Neural cell (in vitro differentiated cells): ENCODE measurements around the gene ZNF429. TPM values are rescaled to one million over a fixed set of nuclear protein-coding genes. Genes with fewer than 3 reads are reported as not detected.

ENCODE experiments used
- H2AFZ ChIP-seq: fragments of 200-600, 300-800 bp; sonication (generic), shearing (Covaris generic); 2 replicates; pipeline ENCODE4 v1.6.0; 2014; ENCODE audit warnings: low read depth, mild to moderate bottlenecking, antibody characterized with exemption, low read length, moderate library complexity
- H3F3A ChIP-seq: fragments of 200-600 bp; shearing (Covaris generic); 2 replicates; pipeline ENCODE4 v1.6.1; 2016; ENCODE audit warnings: mild to moderate bottlenecking, moderate library complexity, mixed read lengths, antibody characterized with exemption, low read length; ENCODE audit not compliant: insufficient read depth, poor library complexity, severe bottlenecking
- H3K27ac ChIP-seq: fragments of 200-600, 300-800 bp; sonication (generic), shearing (Covaris generic); 2 replicates; pipeline ENCODE4 v1.5.1; 2014; ENCODE audit warnings: mild to moderate bottlenecking, low read length, moderate library complexity
- H3K27me3 ChIP-seq: fragments of 300-800, 200-600 bp; sonication (generic), shearing (Covaris generic); 2 replicates; pipeline ENCODE4 v1.6.0; 2014; ENCODE audit warnings: mild to moderate bottlenecking, low read depth, low read length, moderate library complexity; ENCODE audit not compliant: insufficient read depth
- H3K36me3 ChIP-seq: fragments of 300-800, 200-600 bp; sonication (generic), shearing (Covaris generic); 2 replicates; pipeline ENCODE4 v1.5.1; 2014; ENCODE audit warnings: mild to moderate bottlenecking, antibody characterized with exemption, low read length, moderate library complexity; ENCODE audit not compliant: insufficient read depth
- H3K4me2 ChIP-seq: fragments of 300-800, 200-600 bp; sonication (generic), shearing (Covaris generic); 2 replicates; pipeline ENCODE4 v1.6.0; 2014; ENCODE audit warnings: mild to moderate bottlenecking, low read length
- H3K4me3 ChIP-seq: fragments of 300-800, 200-600 bp; sonication (generic), shearing (Covaris generic); 2 replicates; pipeline ENCODE4 v1.5.1; 2014; ENCODE audit warnings: mild to moderate bottlenecking, low read length, moderate library complexity
- H3K79me2 ChIP-seq: fragments of 200-600 bp; shearing (Covaris generic); replicated peaks from 2 replicates; pipeline ENCODE4 v1.6.0; 2014; ENCODE audit warnings: mild to moderate bottlenecking, low read length, moderate library complexity; ENCODE audit not compliant: insufficient read depth
- H3K9ac ChIP-seq: fragments of 300-800, 200-600 bp; sonication (generic), shearing (Covaris generic); 2 replicates; pipeline ENCODE4 v1.6.1; 2016; ENCODE audit warnings: mild to moderate bottlenecking, low read length, mixed read lengths
- H3K9me2 ChIP-seq: fragments of 200-600 bp; shearing (Covaris generic); 2 replicates; pipeline ENCODE4 v1.6.1; 2016; ENCODE audit warnings: mild to moderate bottlenecking, low read length, mixed read lengths; ENCODE audit not compliant: insufficient read depth
- H3K9me3 ChIP-seq: fragments of 200-600, 300-800 bp; sonication (generic), shearing (Covaris generic); 2 replicates; pipeline ENCODE4 v1.6.1; 2016; ENCODE audit warnings: mild to moderate bottlenecking, mixed run types, low read length, moderate library complexity, mixed read lengths
- H4K20me1 ChIP-seq: fragments of 200-600 bp; shearing (Covaris generic); 2 replicates; pipeline ENCODE4 v1.6.1; 2016; ENCODE audit warnings: mild to moderate bottlenecking, mixed run types; ENCODE audit not compliant: insufficient read depth
- EP300 ChIP-seq: fragments of 450-650 bp; conservative IDR thresholded peaks from 2 replicates; pipeline ENCODE4 v1.6.1; 2014; ENCODE audit warnings: antibody characterized with exemption, mild to moderate bottlenecking, moderate library complexity; ENCODE audit not compliant: poor library complexity, severe bottlenecking
- EZH2 ChIP-seq: fragments of 200-600, 300-800 bp; shearing (Covaris generic), sonication (generic); IDR thresholded peaks from 2 replicates; pipeline ENCODE4 v1.6.1; 2014; ENCODE audit warnings: antibody characterized with exemption, low read length, borderline replicate concordance, mild to moderate bottlenecking; ENCODE audit not compliant: insufficient read depth, poor library complexity, severe bottlenecking
- MXI1 ChIP-seq: fragments of 450-650 bp; conservative IDR thresholded peaks from 2 replicates; pipeline ENCODE4 v1.6.1; 2014; ENCODE audit warnings: antibody characterized with exemption, mild to moderate bottlenecking; ENCODE audit not compliant: poor library complexity, severe bottlenecking
- POLR2AphosphoS5 ChIP-seq: IDR thresholded peaks from 2 replicates; pipeline ENCODE4 v1.6.1; 2012
- RAD21 ChIP-seq: fragments of 450-650 bp; conservative IDR thresholded peaks from 2 replicates; pipeline ENCODE4 v1.6.1; 2014; ENCODE audit warnings: antibody characterized with exemption, mild to moderate bottlenecking, moderate library complexity
- SMC3 ChIP-seq: fragments of 450-650 bp; conservative IDR thresholded peaks from 2 replicates; pipeline ENCODE4 v1.6.1; 2014; ENCODE audit warnings: antibody characterized with exemption, mild to moderate bottlenecking, moderate library complexity; ENCODE audit not compliant: poor library complexity
- TAF1 ChIP-seq: IDR thresholded peaks from 2 replicates; pipeline ENCODE4 v1.6.1; 2012; ENCODE audit warnings: low read depth
- polyA plus RNA-seq: library from polyadenylated mRNA; depleted of rRNA; stranded (reverse); fragments of >200 nt; gene quantifications from 2 replicates; pipeline ENCODE4 v1.2.3, GENCODE V29; 2014
- TF ChIP-seq, protein P1 (sequence below): fragments of 450-650 bp; IDR thresholded peaks from 2 replicates; pipeline ENCODE4 v1.5.1; 2014; ENCODE audit warnings: antibody characterized with exemption, mild to moderate bottlenecking, moderate library complexity; ENCODE audit not compliant: poor library complexity, severe bottlenecking
- TF ChIP-seq, protein P2 (sequence below): IDR thresholded peaks from 2 replicates; pipeline ENCODE4 v1.6.1; 2012; ENCODE audit warnings: borderline replicate concordance

Gene ZNF429
- polyA plus RNA-seq, 1 donor from 2014 or later: 54.1 TPM

DNA sequence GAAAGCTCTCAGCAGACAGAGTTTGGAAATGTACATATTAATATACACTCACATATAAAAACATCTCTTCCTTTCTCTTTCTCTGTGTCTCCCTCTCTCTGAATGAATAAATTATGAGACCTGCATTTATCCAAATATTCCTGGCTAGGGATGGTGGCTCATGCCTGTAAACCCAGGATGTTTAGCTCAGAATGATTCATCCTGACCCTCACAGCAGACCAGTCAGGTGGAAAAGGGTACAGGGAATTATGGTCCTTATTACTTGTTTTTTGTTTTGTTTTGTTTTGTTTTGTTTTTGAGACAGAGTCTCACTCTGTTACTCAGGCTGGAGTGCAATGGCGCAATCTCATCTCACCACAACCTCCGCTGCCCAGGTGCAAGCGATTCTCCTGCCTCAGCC, 71.1 kb downstream of the ZNF429 start:
- H3K27ac ChIP-seq: no peak overlapping the region
- H3K4me2 ChIP-seq: no peak overlapping the region
- no peaks in the 10 kb centered on the region for H3F3A ChIP-seq
- no peaks in the 10 kb centered on the region for H3K36me3 ChIP-seq
- no peaks in the 10 kb centered on the region for H4K20me1 ChIP-seq
- no peaks in the 10 kb centered on the region for H3K9me2 ChIP-seq
- no peak overlapping the region for H3K9ac ChIP-seq
- H3K9me3 ChIP-seq: no peaks in the 10 kb centered on the region
- H3K4me3 ChIP-seq: no peak overlapping the region
- no peak for TF ChIP-seq RAD21
- TF ChIP-seq EZH2: no peak
- TF ChIP-seq, protein P1, sequence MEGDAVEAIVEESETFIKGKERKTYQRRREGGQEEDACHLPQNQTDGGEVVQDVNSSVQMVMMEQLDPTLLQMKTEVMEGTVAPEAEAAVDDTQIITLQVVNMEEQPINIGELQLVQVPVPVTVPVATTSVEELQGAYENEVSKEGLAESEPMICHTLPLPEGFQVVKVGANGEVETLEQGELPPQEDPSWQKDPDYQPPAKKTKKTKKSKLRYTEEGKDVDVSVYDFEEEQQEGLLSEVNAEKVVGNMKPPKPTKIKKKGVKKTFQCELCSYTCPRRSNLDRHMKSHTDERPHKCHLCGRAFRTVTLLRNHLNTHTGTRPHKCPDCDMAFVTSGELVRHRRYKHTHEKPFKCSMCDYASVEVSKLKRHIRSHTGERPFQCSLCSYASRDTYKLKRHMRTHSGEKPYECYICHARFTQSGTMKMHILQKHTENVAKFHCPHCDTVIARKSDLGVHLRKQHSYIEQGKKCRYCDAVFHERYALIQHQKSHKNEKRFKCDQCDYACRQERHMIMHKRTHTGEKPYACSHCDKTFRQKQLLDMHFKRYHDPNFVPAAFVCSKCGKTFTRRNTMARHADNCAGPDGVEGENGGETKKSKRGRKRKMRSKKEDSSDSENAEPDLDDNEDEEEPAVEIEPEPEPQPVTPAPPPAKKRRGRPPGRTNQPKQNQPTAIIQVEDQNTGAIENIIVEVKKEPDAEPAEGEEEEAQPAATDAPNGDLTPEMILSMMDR: no peak
- TF ChIP-seq SMC3: no peak
- no peak for TF ChIP-seq TAF1
- TF ChIP-seq, protein P2, sequence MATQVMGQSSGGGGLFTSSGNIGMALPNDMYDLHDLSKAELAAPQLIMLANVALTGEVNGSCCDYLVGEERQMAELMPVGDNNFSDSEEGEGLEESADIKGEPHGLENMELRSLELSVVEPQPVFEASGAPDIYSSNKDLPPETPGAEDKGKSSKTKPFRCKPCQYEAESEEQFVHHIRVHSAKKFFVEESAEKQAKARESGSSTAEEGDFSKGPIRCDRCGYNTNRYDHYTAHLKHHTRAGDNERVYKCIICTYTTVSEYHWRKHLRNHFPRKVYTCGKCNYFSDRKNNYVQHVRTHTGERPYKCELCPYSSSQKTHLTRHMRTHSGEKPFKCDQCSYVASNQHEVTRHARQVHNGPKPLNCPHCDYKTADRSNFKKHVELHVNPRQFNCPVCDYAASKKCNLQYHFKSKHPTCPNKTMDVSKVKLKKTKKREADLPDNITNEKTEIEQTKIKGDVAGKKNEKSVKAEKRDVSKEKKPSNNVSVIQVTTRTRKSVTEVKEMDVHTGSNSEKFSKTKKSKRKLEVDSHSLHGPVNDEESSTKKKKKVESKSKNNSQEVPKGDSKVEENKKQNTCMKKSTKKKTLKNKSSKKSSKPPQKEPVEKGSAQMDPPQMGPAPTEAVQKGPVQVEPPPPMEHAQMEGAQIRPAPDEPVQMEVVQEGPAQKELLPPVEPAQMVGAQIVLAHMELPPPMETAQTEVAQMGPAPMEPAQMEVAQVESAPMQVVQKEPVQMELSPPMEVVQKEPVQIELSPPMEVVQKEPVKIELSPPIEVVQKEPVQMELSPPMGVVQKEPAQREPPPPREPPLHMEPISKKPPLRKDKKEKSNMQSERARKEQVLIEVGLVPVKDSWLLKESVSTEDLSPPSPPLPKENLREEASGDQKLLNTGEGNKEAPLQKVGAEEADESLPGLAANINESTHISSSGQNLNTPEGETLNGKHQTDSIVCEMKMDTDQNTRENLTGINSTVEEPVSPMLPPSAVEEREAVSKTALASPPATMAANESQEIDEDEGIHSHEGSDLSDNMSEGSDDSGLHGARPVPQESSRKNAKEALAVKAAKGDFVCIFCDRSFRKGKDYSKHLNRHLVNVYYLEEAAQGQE: no peak
- TF ChIP-seq MXI1: no peak
- no peaks in the 10 kb centered on the region for H3K79me2 ChIP-seq
- H2AFZ ChIP-seq: no peak overlapping the region
- no peaks in the 10 kb centered on the region for H3K27me3 ChIP-seq

DNA sequence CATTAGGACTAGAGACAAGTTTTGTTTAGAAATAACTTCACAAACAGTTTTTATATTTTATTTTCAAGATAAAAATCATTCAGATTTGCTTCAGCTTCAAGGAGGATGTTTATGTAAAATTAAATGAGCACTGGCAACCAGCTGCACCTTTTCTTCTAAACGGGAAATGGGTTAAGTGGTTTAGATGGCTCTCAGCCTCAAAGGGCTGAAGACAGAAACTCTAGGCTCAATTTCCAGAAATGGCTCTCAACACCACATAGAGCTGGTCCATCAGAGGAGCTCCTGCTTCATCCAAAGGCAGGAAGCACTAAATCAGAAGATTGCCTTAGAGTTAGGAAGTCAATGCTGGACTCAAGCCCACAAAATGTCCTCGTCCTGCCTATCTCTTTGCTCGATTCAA, 74.7 kb downstream of the ZNF429 start:
- H3F3A ChIP-seq: no peaks in the 10 kb centered on the region
- no peaks in the 10 kb centered on the region for H3K9me3 ChIP-seq
- H3K36me3 ChIP-seq: no peaks in the 10 kb centered on the region
- TF ChIP-seq POLR2AphosphoS5: no peak
- TF ChIP-seq, protein P1: no peak
- TF ChIP-seq TAF1: no peak
- TF ChIP-seq MXI1: no peak
- TF ChIP-seq RAD21: no peak
- TF ChIP-seq, protein P2: no peak
- TF ChIP-seq SMC3: no peak
- TF ChIP-seq EZH2: no peak
- TF ChIP-seq EP300: no peak
- H3K27me3 ChIP-seq: no peaks in the 10 kb centered on the region
- no peaks in the 10 kb centered on the region for H3K9me2 ChIP-seq
- H4K20me1 ChIP-seq: no peaks in the 10 kb centered on the region
- no peak overlapping the region for H3K4me3 ChIP-seq
- no peak overlapping the region for H3K27ac ChIP-seq
- no peak overlapping the region for H3K9ac ChIP-seq
- H3K79me2 ChIP-seq: no peaks in the 10 kb centered on the region
- no peak overlapping the region for H2AFZ ChIP-seq
- no peak overlapping the region for H3K4me2 ChIP-seq
